HEK293 (cell line): ENCODE measurements around the gene FLT3LG.
A peak's percentile ranks its signal among the peaks of the same experiment; 100 is the strongest.

Source experiments
- HOXA7 ChIP-seq: sonication (generic); formaldehyde crosslinking; IDR thresholded peaks from 2 replicates; pipeline ENCODE4 v1.8.1; 2022; ENCODE audit warnings: missing genetic modification reagents, borderline replicate concordance
- HOXC10 ChIP-seq: sonication (generic); formaldehyde crosslinking; IDR thresholded peaks from 2 replicates; pipeline ENCODE4 v1.8.1; 2023; ENCODE audit warnings: mild to moderate bottlenecking, missing genetic modification reagents
- ZNF121 ChIP-seq: fragments of 450-650 bp; formaldehyde crosslinking; IDR thresholded peaks from 2 replicates; pipeline ENCODE4 v1.5.1; 2016; ENCODE audit warnings: missing biosample characterization, missing genetic modification characterization
- ZNF175 ChIP-seq: fragments of 450-650 bp; formaldehyde crosslinking; IDR thresholded peaks from 2 replicates; pipeline ENCODE4 v1.5.1; 2016; ENCODE audit warnings: missing biosample characterization, missing genetic modification characterization
- ZNF19 ChIP-seq: fragments of 450-650 bp; formaldehyde crosslinking; IDR thresholded peaks from 2 replicates; pipeline ENCODE4; 2016; ENCODE audit warnings: missing biosample characterization, missing genetic modification characterization, low read depth
- ZNF2 ChIP-seq: fragments of 450-650 bp; formaldehyde crosslinking; IDR thresholded peaks from 2 replicates; pipeline ENCODE4 v1.5.1; 2016; ENCODE audit warnings: missing biosample characterization, missing genetic modification characterization
- ZNF23 ChIP-seq: fragments of 450-650 bp; formaldehyde crosslinking; IDR thresholded peaks from 2 replicates; pipeline ENCODE4 v1.5.1; 2016; ENCODE audit warnings: missing biosample characterization, missing genetic modification characterization, borderline replicate concordance
- ZNF311 ChIP-seq: fragments of 450-650 bp; formaldehyde crosslinking; IDR thresholded peaks from 2 replicates; pipeline ENCODE4 v1.5.1; 2017; ENCODE audit warnings: missing biosample characterization, missing genetic modification characterization, borderline replicate concordance
- ZNF354C ChIP-seq: fragments of 450-650 bp; formaldehyde crosslinking; IDR thresholded peaks from 2 replicates; pipeline ENCODE4 v1.5.1; 2016; ENCODE audit warnings: missing biosample characterization, missing genetic modification characterization, low read depth, borderline replicate concordance
- ZNF391 ChIP-seq: fragments of 450-650 bp; formaldehyde crosslinking; IDR thresholded peaks from 2 replicates; pipeline ENCODE4 v1.5.1; 2016; ENCODE audit warnings: low read depth, missing biosample characterization, missing genetic modification characterization, borderline replicate concordance
- ZNF394 ChIP-seq: fragments of 450-650 bp; formaldehyde crosslinking; IDR thresholded peaks from 2 replicates; pipeline ENCODE4 v1.5.1; 2016; ENCODE audit warnings: missing biosample characterization, missing genetic modification characterization, mild to moderate bottlenecking, moderate library complexity, borderline replicate concordance
- ZNF596 ChIP-seq: fragments of 450-650 bp; IDR thresholded peaks from 2 replicates; pipeline ENCODE4 v1.5.0; 2018; ENCODE audit warnings: missing biosample characterization, mild to moderate bottlenecking, missing genetic modification characterization, moderate library complexity
- ZNF624 ChIP-seq: fragments of 450-650 bp; formaldehyde crosslinking; IDR thresholded peaks from 2 replicates; pipeline ENCODE4 v1.5.1; 2017; ENCODE audit warnings: missing biosample characterization, missing genetic modification characterization
- ZNF629 ChIP-seq: fragments of 450-650 bp; formaldehyde crosslinking; IDR thresholded peaks from 2 replicates; pipeline ENCODE4 v1.5.1; 2017; ENCODE audit warnings: missing biosample characterization, missing genetic modification characterization
- ZNF76 ChIP-seq: fragments of 450-650 bp; formaldehyde crosslinking; IDR thresholded peaks from 2 replicates; pipeline ENCODE4; 2016; ENCODE audit warnings: low read depth, missing biosample characterization, missing genetic modification characterization, borderline replicate concordance
- ZNF776 ChIP-seq: fragments of 450-650 bp; formaldehyde crosslinking; IDR thresholded peaks from 2 replicates; pipeline ENCODE4 v1.5.0; 2017; ENCODE audit warnings: missing biosample characterization, missing genetic modification characterization, borderline replicate concordance
- TF ChIP-seq, protein P1 (sequence below): fragments of 450-650 bp; formaldehyde crosslinking; IDR thresholded peaks from 2 replicates; pipeline ENCODE4 v1.5.1; 2016; ENCODE audit warnings: missing biosample characterization, missing genetic modification characterization
- TF ChIP-seq, protein P2 (sequence below): fragments of 450-650 bp; formaldehyde crosslinking; IDR thresholded peaks from 2 replicates; pipeline ENCODE4 v1.5.1; 2016; ENCODE audit warnings: missing biosample characterization, missing genetic modification characterization, borderline replicate concordance
- TF ChIP-seq, protein P3 (sequence below): fragments of 450-650 bp; formaldehyde crosslinking; IDR thresholded peaks from 2 replicates; pipeline ENCODE4 v1.5.1; 2017; ENCODE audit warnings: missing biosample characterization, mild to moderate bottlenecking, missing genetic modification characterization, moderate library complexity
- TF ChIP-seq, protein P4 (sequence below): fragments of 450-650 bp; formaldehyde crosslinking; IDR thresholded peaks from 2 replicates; pipeline ENCODE4 v1.5.1; 2016; ENCODE audit warnings: missing biosample characterization, missing genetic modification characterization
- TF ChIP-seq, protein P5 (sequence below): fragments of 450-650 bp; formaldehyde crosslinking; IDR thresholded peaks from 2 replicates; pipeline ENCODE4 v1.5.1; 2016; ENCODE audit warnings: missing biosample characterization, missing genetic modification characterization
- TF ChIP-seq, protein P6 (sequence below): fragments of 450-650 bp; formaldehyde crosslinking; conservative IDR thresholded peaks from 2 replicates; pipeline ENCODE4 v1.5.1; 2016; ENCODE audit warnings: low read depth, missing biosample characterization, missing genetic modification characterization

FLT3LG gene

DNA sequence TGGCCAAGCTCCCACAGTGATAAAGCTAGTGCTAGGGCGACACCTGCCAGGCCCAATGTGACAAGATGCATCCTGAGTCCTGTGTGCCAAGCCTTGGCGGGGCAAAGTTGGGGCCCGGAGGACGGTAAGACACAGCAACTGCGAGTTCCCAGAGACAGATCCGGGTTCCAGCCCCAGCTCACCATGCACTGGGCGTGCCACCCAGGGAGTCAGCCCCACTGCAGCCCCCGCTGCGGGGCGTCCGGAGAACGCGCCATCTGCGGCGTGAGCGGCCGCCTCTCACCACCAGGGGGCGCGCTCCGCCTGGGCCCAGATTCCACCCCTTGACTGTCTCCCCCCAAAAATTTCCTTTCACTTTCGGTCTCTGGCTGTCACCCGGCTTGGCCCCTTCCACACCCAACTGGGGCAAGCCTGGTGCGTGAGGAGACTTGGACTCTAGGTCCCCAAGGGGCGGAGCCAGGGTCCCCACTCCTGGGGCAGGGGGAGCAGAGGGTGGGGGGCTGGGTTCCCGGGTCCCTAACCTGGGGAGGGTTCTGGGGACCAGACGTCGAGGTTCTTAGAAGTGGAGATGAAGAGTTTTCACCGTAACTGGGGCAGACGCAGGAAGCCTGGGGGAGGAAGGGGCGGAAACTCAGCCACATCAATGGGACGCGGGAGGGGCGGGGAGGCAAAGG, at the start of gene FLT3LG (continued):
- TF ChIP-seq, protein P1, sequence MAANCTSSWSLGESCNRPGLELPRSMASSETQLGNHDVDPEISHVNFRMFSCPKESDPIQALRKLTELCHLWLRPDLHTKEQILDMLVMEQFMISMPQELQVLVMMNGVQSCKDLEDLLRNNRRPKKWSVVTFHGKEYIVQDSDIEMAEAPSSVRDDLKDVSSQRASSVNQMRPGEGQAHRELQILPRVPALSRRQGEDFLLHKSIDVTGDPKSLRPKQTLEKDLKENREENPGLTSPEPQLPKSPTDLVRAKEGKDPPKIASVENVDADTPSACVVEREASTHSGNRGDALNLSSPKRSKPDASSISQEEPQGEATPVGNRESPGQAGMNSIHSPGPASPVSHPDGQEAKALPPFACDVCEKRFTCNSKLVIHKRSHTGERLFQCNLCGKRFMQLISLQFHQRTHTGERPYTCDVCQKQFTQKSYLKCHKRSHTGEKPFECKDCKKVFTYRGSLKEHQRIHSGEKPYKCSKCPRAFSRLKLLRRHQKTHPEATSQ, result peak; percentile 23; the same call in 1 of the 2 replicates
- TF ChIP-seq ZNF629, result peak; percentile 58
- no peak for TF ChIP-seq HOXC10 (CRISPR knock-in tag)
- TF ChIP-seq ZNF354C (tag by site-specific recombination), result no peak
- 0 out of 2 replicates have a peak, but pooled peaks have one; percentile 39 for TF ChIP-seq ZNF391
- no peak for TF ChIP-seq ZNF596 (tag by site-specific recombination)
- no peak for TF ChIP-seq ZNF175 (tag by site-specific recombination)
- TF ChIP-seq, protein P2, sequence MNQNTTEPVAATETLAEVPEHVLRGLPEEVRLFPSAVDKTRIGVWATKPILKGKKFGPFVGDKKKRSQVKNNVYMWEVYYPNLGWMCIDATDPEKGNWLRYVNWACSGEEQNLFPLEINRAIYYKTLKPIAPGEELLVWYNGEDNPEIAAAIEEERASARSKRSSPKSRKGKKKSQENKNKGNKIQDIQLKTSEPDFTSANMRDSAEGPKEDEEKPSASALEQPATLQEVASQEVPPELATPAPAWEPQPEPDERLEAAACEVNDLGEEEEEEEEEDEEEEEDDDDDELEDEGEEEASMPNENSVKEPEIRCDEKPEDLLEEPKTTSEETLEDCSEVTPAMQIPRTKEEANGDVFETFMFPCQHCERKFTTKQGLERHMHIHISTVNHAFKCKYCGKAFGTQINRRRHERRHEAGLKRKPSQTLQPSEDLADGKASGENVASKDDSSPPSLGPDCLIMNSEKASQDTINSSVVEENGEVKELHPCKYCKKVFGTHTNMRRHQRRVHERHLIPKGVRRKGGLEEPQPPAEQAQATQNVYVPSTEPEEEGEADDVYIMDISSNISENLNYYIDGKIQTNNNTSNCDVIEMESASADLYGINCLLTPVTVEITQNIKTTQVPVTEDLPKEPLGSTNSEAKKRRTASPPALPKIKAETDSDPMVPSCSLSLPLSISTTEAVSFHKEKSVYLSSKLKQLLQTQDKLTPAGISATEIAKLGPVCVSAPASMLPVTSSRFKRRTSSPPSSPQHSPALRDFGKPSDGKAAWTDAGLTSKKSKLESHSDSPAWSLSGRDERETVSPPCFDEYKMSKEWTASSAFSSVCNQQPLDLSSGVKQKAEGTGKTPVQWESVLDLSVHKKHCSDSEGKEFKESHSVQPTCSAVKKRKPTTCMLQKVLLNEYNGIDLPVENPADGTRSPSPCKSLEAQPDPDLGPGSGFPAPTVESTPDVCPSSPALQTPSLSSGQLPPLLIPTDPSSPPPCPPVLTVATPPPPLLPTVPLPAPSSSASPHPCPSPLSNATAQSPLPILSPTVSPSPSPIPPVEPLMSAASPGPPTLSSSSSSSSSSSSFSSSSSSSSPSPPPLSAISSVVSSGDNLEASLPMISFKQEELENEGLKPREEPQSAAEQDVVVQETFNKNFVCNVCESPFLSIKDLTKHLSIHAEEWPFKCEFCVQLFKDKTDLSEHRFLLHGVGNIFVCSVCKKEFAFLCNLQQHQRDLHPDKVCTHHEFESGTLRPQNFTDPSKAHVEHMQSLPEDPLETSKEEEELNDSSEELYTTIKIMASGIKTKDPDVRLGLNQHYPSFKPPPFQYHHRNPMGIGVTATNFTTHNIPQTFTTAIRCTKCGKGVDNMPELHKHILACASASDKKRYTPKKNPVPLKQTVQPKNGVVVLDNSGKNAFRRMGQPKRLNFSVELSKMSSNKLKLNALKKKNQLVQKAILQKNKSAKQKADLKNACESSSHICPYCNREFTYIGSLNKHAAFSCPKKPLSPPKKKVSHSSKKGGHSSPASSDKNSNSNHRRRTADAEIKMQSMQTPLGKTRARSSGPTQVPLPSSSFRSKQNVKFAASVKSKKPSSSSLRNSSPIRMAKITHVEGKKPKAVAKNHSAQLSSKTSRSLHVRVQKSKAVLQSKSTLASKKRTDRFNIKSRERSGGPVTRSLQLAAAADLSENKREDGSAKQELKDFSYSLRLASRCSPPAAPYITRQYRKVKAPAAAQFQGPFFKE (tag by site-specific recombination), result no peak
- TF ChIP-seq ZNF311 (tag by site-specific recombination), result no peak
- TF ChIP-seq, protein P3, sequence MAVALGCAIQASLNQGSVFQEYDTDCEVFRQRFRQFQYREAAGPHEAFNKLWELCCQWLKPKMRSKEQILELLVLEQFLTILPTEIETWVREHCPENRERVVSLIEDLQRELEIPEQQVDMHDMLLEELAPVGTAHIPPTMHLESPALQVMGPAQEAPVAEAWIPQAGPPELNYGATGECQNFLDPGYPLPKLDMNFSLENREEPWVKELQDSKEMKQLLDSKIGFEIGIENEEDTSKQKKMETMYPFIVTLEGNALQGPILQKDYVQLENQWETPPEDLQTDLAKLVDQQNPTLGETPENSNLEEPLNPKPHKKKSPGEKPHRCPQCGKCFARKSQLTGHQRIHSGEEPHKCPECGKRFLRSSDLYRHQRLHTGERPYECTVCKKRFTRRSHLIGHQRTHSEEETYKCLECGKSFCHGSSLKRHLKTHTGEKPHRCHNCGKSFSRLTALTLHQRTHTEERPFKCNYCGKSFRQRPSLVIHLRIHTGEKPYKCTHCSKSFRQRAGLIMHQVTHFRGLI (tag by site-specific recombination), result 0 out of 2 replicates have a peak, but pooled peaks have one; percentile 19
- no peak for TF ChIP-seq ZNF19 (tag by site-specific recombination)
- peak; percentile 82; the same call in 1 of the 2 replicates for TF ChIP-seq ZNF2 (tag by site-specific recombination)
- no peak for TF ChIP-seq ZNF76
- peak; percentile 62; the same call in 1 of the 2 replicates for TF ChIP-seq ZNF121 (tag by site-specific recombination)
- no peak for TF ChIP-seq ZNF624 (tag by site-specific recombination)
- TF ChIP-seq, protein P4, sequence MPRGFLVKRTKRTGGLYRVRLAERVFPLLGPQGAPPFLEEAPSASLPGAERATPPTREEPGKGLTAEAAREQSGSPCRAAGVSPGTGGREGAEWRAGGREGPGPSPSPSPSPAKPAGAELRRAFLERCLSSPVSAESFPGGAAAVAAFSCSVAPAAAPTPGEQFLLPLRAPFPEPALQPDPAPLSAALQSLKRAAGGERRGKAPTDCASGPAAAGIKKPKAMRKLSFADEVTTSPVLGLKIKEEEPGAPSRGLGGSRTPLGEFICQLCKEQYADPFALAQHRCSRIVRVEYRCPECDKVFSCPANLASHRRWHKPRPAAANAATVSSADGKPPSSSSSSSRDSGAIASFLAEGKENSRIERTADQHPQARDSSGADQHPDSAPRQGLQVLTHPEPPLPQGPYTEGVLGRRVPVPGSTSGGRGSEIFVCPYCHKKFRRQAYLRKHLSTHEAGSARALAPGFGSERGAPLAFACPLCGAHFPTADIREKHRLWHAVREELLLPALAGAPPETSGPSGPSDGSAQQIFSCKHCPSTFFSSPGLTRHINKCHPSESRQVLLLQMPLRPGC (tag by site-specific recombination), result no peak
- no peak for TF ChIP-seq ZNF394 (tag by site-specific recombination)
- TF ChIP-seq, protein P5, sequence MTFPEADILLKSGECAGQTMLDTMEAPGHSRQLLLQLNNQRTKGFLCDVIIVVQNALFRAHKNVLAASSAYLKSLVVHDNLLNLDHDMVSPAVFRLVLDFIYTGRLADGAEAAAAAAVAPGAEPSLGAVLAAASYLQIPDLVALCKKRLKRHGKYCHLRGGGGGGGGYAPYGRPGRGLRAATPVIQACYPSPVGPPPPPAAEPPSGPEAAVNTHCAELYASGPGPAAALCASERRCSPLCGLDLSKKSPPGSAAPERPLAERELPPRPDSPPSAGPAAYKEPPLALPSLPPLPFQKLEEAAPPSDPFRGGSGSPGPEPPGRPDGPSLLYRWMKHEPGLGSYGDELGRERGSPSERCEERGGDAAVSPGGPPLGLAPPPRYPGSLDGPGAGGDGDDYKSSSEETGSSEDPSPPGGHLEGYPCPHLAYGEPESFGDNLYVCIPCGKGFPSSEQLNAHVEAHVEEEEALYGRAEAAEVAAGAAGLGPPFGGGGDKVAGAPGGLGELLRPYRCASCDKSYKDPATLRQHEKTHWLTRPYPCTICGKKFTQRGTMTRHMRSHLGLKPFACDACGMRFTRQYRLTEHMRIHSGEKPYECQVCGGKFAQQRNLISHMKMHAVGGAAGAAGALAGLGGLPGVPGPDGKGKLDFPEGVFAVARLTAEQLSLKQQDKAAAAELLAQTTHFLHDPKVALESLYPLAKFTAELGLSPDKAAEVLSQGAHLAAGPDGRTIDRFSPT (tag by site-specific recombination), result peak; percentile 62
- no peak for TF ChIP-seq HOXA7 (CRISPR knock-in tag)
- no peak for TF ChIP-seq ZNF776 (tag by site-specific recombination)
- TF ChIP-seq ZNF23 (tag by site-specific recombination), result no peak
- TF ChIP-seq, protein P6, sequence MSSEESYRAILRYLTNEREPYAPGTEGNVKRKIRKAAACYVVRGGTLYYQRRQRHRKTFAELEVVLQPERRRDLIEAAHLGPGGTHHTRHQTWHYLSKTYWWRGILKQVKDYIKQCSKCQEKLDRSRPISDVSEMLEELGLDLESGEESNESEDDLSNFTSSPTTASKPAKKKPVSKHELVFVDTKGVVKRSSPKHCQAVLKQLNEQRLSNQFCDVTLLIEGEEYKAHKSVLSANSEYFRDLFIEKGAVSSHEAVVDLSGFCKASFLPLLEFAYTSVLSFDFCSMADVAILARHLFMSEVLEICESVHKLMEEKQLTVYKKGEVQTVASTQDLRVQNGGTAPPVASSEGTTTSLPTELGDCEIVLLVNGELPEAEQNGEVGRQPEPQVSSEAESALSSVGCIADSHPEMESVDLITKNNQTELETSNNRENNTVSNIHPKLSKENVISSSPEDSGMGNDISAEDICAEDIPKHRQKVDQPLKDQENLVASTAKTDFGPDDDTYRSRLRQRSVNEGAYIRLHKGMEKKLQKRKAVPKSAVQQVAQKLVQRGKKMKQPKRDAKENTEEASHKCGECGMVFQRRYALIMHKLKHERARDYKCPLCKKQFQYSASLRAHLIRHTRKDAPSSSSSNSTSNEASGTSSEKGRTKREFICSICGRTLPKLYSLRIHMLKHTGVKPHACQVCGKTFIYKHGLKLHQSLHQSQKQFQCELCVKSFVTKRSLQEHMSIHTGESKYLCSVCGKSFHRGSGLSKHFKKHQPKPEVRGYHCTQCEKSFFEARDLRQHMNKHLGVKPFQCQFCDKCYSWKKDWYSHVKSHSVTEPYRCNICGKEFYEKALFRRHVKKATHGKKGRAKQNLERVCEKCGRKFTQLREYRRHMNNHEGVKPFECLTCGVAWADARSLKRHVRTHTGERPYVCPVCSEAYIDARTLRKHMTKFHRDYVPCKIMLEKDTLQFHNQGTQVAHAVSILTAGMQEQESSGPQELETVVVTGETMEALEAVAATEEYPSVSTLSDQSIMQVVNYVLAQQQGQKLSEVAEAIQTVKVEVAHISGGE (tag by site-specific recombination), result no peak
